RWPE1 (cell line): ENCODE data around the gene AHR.
"Not testable (repeated sequence)": the region's sequence is repeated elsewhere in the genome, so short reads cannot be mapped to it uniquely, and the experiment has no call there.

Experiments
- CTCF ChIA-PET: fragments of 350-600 bp; sonication (Branson Sonifier 250); formaldehyde crosslinking; extraction: SDS; loops from one replicate; lab custom pipeline; 2021; lab: Yijun Ruan, JAX
- POLR2A ChIA-PET: fragments of 400-600 bp; formaldehyde crosslinking; extraction: SDS; loops from one replicate; lab custom pipeline; 2020; ENCODE audit warnings: antibody characterized with exemption; ENCODE audit not compliant: low non-redundant PET; lab: Yijun Ruan, JAX
- DNase-seq: peaks from one replicate; pipeline ENCODE4 v3.0.0; 2012; ENCODE audit warnings: low spot score
- H3K27ac ChIP-seq: fragments of 450-650 bp; 2 replicates; pipeline ENCODE4 v1.5.1; 2017
- TF ChIP-seq, protein P1 (sequence below): fragments of 450-650 bp; conservative IDR thresholded peaks from 2 replicates; pipeline ENCODE4 v1.5.1; 2017; ENCODE audit warnings: low read depth, mild to moderate bottlenecking

Gene AHR

DNA sequence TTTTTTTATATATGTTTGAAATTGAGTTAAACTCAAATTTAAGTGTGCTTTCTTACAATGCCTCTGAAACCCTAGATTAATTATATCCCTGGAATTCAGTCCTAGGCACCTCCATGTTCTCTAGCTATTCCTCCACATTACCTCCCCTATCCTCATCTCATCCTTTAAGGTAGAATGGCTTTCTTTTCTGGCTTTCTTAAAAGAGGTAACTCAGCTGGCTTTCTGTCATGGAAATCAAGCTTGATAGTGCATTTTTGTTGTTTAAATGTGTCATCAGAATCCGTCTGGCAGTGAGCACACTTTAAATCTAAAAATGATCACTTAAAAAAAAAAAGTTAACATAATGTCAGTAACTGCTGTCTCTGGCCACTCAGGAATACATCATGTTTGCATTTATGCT lies 42.2 kb downstream of the AHR start:
- TF ChIP-seq, protein P1, sequence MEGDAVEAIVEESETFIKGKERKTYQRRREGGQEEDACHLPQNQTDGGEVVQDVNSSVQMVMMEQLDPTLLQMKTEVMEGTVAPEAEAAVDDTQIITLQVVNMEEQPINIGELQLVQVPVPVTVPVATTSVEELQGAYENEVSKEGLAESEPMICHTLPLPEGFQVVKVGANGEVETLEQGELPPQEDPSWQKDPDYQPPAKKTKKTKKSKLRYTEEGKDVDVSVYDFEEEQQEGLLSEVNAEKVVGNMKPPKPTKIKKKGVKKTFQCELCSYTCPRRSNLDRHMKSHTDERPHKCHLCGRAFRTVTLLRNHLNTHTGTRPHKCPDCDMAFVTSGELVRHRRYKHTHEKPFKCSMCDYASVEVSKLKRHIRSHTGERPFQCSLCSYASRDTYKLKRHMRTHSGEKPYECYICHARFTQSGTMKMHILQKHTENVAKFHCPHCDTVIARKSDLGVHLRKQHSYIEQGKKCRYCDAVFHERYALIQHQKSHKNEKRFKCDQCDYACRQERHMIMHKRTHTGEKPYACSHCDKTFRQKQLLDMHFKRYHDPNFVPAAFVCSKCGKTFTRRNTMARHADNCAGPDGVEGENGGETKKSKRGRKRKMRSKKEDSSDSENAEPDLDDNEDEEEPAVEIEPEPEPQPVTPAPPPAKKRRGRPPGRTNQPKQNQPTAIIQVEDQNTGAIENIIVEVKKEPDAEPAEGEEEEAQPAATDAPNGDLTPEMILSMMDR, result no peak
- DNase-seq, result no peak
- CTCF ChIA-PET, result interaction anchor here (0.7 to 1.0 kb wide), 3 partner anchors 32 to 288 kb away, joined by 4 to 6 read pairs (median 4); no protein-coding TSS in a partner anchor
- POLR2A ChIA-PET, result no interaction called here
- H3K27ac ChIP-seq, result no peak overlapping the region

DNA sequence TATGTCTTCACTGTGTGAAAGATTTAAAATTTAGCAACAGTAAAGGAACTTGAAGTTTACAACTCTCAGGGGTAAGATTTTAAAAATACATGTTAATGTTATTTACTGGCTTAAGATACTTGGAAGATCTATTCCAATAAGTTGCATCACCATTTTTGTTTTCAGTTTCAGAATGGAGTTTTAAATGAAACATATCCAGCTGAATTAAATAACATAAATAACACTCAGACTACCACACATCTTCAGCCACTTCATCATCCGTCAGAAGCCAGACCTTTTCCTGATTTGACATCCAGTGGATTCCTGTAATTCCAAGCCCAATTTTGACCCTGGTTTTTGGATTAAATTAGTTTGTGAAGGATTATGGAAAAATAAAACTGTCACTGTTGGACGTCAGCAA lies 44.3 kb downstream of the AHR start:
- CTCF ChIA-PET, result no interaction called here
- DNase-seq, result no peak
- H3K27ac ChIP-seq, result no peak overlapping the region
- POLR2A ChIA-PET, result no interaction called here
- TF ChIP-seq, protein P1, result no peak

DNA sequence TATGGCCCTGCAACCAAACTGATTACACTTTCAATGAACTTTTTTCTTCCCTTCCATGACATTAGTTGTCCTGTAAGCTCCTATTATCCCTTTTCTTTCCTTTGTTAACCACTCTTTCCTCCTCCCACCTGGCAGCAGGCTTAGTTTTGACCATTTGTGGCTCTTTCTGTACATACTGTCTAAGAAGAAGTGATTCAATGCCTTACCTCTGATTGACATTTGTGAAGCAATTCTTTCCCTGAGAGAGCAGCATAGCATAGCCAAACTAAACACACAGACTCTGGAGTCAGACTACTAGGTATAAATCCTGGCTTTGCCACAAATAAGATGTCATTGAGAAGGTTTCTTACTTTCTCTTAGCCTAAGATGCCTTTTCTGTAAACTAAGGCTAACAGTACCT lies 48.9 kb downstream of the AHR start:
- CTCF ChIA-PET, result interaction anchor here (0.8 kb wide), 2 partner anchors 185 to 293 kb away, joined by 3 read pairs; no protein-coding TSS in a partner anchor
- no peak for DNase-seq
- TF ChIP-seq, protein P1, result no peak
- POLR2A ChIA-PET, result no interaction called here
- H3K27ac ChIP-seq, result no peak overlapping the region

DNA sequence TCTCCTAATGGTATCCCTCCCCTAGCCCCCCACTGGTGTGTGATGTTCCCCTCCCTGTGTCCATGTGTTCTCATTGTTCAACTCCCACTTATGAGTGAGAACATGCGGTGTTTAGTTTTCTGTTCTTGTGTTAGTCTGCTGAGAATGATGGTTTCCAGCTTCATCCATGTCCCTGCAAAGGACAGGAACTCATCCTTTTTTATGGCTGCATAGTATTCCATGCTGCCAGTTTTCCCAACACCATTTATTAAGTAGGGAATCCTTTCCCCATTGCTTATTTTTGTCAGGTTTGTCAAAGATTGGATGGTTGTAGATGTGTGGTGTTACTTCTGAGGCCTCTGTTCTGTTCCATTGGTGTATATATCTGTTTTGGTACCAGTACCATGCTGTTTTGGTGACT lies 50.5 kb downstream of the AHR start:
- H3K27ac ChIP-seq, POLR2A ChIA-PET, DNase-seq, CTCF ChIA-PET: not testable (repeated sequence)

DNA sequence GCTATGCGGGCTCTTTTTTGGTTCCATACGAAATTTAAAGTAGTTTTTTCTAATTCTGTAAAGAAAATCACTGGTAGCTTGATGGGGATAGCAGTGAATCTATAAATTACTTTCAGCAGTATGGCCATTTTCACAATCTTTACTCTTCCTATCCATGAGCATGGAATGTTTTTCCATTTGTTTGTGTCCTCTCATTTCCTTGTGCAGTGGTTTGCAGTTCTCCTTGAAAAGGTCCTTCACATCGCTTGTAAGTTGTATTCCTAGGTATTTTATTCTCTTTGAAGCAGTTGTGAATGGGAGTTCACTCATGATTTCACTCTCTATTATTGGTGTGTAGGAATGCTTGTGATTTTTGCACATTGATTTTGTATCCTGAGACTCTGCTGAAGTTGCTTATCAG lies 51.9 kb downstream of the AHR start:
- CTCF ChIA-PET, result interaction anchor here (1.2 kb wide), 1 partner anchor 20 kb away, joined by 3 read pairs; no protein-coding TSS in a partner anchor
- H3K27ac ChIP-seq, POLR2A ChIA-PET, DNase-seq: not testable (repeated sequence)

DNA sequence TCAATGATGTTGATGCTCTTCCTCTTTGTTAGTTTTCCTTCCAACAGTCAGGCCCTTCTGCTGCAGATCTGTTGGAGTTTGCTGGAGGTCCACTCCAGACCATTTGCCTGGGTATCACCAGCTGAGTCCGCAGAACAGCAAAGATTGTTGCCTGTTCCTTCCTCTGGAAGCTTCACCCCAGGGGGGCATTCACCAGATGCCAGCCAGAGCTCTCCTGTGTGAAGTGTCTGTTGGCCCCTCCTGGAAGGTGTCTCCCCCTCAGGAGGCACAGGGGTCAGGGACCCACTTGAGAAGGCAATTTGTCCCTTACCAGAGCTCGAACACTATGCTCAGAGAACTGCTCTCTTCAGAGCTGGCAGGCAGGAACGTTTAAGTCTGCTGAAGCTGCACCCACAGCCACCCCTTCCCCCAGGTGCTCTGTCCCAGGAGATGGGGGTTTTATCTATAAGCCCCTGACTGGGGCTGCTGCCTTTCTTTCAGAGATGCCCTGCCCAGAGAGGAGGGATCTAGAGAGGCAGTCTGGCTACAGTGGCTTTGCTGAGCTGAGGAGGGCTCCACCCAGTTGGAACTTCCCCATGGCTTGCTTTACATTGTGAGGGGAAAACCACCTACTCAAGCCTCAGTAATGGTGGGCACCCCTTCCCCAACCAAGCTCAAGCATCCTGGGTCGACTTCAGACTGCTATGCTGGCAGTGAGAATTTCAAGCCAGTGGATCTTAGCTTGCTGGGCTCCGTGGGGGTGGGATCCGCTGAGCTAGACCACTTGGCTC lies 55.4 kb downstream of the AHR start:
- CTCF ChIA-PET, result interaction anchor here (0.6 kb wide), 1 partner anchor 47 kb away, joined by 3 read pairs; no protein-coding TSS in a partner anchor
- 0 out of 2 replicates have a peak overlapping the region, but pooled peaks have one; percentile 9 for H3K27ac ChIP-seq
- DNase-seq, POLR2A ChIA-PET: not testable (repeated sequence)

DNA sequence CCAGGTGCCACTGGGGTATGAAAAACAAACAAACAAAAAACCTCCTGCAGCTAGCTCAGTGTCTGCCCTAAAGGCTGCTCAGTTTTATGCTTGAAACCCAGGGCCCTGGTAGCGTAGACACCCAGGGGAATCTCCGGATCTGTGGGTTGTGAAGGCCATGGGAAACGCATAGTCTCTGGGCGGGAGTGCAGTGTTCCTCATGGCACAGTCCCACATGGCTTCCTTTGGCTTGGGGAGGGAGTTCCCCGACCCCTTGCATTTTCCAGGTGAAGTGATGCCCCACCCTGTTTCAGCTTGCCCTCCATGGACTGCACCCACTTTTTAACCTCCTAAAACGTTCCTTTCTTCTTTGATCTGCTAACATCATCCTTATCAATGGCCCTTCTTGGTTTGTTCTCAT lies 56.0 kb downstream of the AHR start:
- CTCF ChIA-PET, result interaction anchor here (0.6 kb wide), 1 partner anchor 47 kb away, joined by 3 read pairs; no protein-coding TSS in a partner anchor
- 0 out of 2 replicates have a peak overlapping the region, but pooled peaks have one; percentile 9 for H3K27ac ChIP-seq
- POLR2A ChIA-PET, result no interaction called here
- DNase-seq, result no peak
- TF ChIP-seq, protein P1, result no peak

DNA sequence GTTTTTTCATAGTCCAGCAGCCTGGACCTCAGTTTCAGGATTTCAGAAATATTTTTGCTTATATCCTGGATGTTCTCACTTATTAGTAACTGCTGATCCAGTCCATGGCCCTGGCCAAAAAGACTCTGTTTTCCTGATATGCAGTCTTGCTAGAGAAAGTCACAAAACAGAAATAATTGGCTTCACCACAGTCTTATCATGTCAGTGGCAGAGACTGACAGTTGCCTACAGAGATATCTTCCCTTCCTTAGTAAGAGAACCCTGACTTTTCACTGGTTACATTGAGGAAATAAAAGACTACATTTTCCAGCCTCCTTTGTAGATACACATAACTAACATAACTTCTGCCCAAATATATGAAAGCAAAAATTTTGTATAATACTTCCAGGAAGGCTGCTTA lies 56.6 kb downstream of the AHR start:
- ChIA-PET POLR2A (no interaction called here), CTCF (interaction anchor here (0.6 kb wide), 1 partner anchor 286 kb away, joined by 3 read pairs; no protein-coding TSS in a partner anchor)
- no peak overlapping the region for H3K27ac ChIP-seq
- TF ChIP-seq, protein P1, result no peak
- DNase-seq, result no peak
